Gastroesophageal sphincter (tissue), 4 donors: ENCODE data around the gene CAMK1G. TPM values are rescaled to one million over a fixed set of nuclear protein-coding genes. Genes with fewer than 3 reads are reported as not detected.

ENCODE experiments used
- ATAC-seq: fragments of 150-250 bp; one replicate; pipeline ENCODE4 v1.9.1; 2016; ENCODE audit warnings: mild to moderate bottlenecking, moderate library complexity
- H3K27ac ChIP-seq, 4 donors: fragments of 200-600 bp; sonication (generic) in 3 of 4; 1 replicate in 3 of 4; 2 replicates in 1 of 4; pipeline ENCODE4 v1.5.1; 2016 to 2019
- H3K27me3 ChIP-seq: fragments of 200-600 bp; sonication (generic); one replicate; pipeline ENCODE4 v1.5.1; 2019
- H3K36me3 ChIP-seq, 2 donors: fragments of 200-600 bp; sonication (generic); one replicate each; pipeline ENCODE4 v1.5.1; 2019; ENCODE audit warnings: control low read depth in 1 of 2
- H3K4me1 ChIP-seq, 3 donors: fragments of 200-600 bp; sonication (generic); 1 replicate in 2 of 3; 2 replicates in 1 of 3; pipeline ENCODE4 v1.5.1; 2016 to 2019; ENCODE audit warnings: control low read depth in 2 of 3
- H3K4me3 ChIP-seq, 2 donors: fragments of 200-600 bp; sonication (generic); one replicate each; pipeline ENCODE4 v1.5.1; 2019; ENCODE audit warnings: mild to moderate bottlenecking in 1 of 2, moderate library complexity in 1 of 2
- H3K9me3 ChIP-seq, 3 donors: fragments of 200-600 bp; sonication (generic); one replicate each; pipeline ENCODE4 v1.5.1; 2017 to 2019; ENCODE audit warnings: control low read depth in 2 of 3
- EP300 ChIP-seq: sonication (generic); formaldehyde crosslinking; IDR thresholded peaks from one replicate; pipeline ENCODE4 v1.6.1; 2017; ENCODE audit warnings: antibody characterized with exemption, mild to moderate bottlenecking
- POLR2A ChIP-seq, 2 donors: fragments of 450-650 bp; IDR thresholded peaks; one replicate each; pipeline ENCODE4 v1.6.1; 2017; ENCODE audit warnings: antibody characterized with exemption in 2 of 2, mild to moderate bottlenecking in 2 of 2, moderate library complexity in 1 of 2
- POLR2AphosphoS5 ChIP-seq: sonication (generic); formaldehyde crosslinking; IDR thresholded peaks from one replicate; pipeline ENCODE4 v1.6.1; 2017; ENCODE audit warnings: antibody characterized with exemption
- WGBS, 2 donors: methylation state at CpG; one replicate each; pipeline ENCODE4 v1.1.5; 2018; ENCODE audit warnings: low coverage in 1 of 2; 5-methylcytosine and 5-hydroxymethylcytosine counted together
- total RNA-seq, 4 donors: library from RNA; depleted of rRNA; stranded (reverse); fragments of >200 nt; gene quantifications; one replicate each; pipeline ENCODE4 v1.1.0, GENCODE V29; 2016
- TF ChIP-seq, protein P1 (sequence below), 4 experiments: fragments of 200-600 bp in 2 of 4; fragments of 450-650 bp in 2 of 4; sonication (generic) in 1 of 4; IDR thresholded peaks; one replicate each; pipeline ENCODE4 v1.5.1; 2017 to 2019; ENCODE audit warnings: antibody characterized with exemption in 4 of 4, mild to moderate bottlenecking in 2 of 4, moderate library complexity in 2 of 4

CAMK1G gene
- total RNA-seq, result 1 to 10 TPM in 2 of 4 donors, under 1 TPM in 2; 0.19 to 6.8 (median 0.84) TPM

- TF ChIP-seq POLR2A (IDR thresholded peaks at IDR 0.05) (no peak), POLR2AphosphoS5 (no peak), EP300 (no peak)
- TF ChIP-seq, protein P1, sequence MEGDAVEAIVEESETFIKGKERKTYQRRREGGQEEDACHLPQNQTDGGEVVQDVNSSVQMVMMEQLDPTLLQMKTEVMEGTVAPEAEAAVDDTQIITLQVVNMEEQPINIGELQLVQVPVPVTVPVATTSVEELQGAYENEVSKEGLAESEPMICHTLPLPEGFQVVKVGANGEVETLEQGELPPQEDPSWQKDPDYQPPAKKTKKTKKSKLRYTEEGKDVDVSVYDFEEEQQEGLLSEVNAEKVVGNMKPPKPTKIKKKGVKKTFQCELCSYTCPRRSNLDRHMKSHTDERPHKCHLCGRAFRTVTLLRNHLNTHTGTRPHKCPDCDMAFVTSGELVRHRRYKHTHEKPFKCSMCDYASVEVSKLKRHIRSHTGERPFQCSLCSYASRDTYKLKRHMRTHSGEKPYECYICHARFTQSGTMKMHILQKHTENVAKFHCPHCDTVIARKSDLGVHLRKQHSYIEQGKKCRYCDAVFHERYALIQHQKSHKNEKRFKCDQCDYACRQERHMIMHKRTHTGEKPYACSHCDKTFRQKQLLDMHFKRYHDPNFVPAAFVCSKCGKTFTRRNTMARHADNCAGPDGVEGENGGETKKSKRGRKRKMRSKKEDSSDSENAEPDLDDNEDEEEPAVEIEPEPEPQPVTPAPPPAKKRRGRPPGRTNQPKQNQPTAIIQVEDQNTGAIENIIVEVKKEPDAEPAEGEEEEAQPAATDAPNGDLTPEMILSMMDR (IDR thresholded peaks at IDR 0.05), result no peak
- ATAC-seq, result no peak
- Histone ChIP-seq H3K4me3 (peak within 1 kb of the TSS in 1 of 2 donors; percentile 2), H3K36me3 (no peaks in the 10 kb centered on the region), H3K27ac (no peak within 1 kb of the TSS), H3K4me1 (peaks cover 0 to 11% (median 7%) of the 10 kb centered on the region in 3 donors), H3K9me3 (no peaks in the 10 kb centered on the region), H3K27me3 (peaks cover 75% of the 10 kb centered on the region)
- 17 to 26% methylated on average over 4 to 5 of the region's 6 CpGs for WGBS, 2 donors
These were observed at the start of gene CAMK1G for GRCh38 chr1:209583408-209583807. TSS of gene CAMK1G (plus strand) at chr1:209583714. CDS start at chr1:209594984, 11,270 bp downstream.

DNA sequence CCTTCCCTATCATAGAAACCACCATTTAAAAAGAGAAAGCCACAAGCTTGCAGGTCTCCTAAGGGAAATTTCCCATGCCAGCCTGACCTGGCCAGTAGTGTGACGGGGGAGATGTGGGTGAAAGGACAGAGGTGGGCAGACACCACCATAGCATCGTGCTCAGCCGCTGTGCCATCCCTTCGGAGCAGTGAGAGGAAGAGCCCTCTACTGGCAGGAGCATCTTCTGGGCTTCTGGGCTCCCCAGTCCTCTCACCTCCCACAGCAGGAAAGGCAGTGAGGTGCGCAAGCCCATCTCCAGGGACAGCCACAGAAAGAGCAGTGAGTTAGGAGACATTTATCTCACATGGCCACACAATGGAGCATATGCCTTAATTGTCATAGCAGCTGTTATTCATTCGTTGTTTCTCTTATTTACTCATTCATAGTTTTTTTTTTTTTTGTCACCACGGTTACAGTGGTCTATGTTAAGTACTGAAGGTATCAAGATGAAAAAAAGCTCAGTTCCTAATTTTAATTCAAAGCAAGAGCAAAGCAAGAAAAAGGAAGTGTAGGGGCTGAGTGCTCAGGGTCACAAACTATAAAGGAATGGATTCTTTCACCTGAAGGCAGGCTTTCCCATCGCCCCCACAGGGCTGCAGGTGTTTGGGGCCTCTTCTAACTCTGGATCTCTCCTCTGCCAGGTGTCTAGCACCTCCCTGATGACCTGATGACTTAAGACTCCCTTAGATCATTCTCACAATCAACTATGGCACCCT lies 48.8 kb upstream of the CAMK1G start:
- no peak for ATAC-seq
- 47 to 81% methylated on average over 5 to 6 of the region's 8 CpGs for WGBS, 2 donors
- no peak overlapping the region for H3K4me3 ChIP-seq

DNA sequence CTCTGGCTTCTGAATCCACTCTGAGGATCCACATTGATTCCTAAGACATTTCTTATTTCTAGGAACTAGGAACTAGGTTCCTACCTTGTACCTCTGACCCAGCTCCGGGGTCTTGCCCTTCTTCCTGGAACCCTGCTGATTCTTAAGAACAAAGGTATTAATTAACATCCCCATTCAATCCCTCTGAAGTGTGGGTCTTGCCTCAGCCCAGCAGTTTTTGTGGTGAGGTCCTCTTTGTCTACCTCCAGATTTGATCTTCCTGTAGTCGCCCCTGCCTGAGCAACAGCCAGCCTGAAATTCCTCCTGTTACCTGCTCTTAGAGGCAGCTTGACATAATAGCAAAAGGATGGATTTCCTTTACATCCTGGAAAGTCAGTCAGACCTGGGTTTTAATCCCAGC lies 46.7 kb upstream of the CAMK1G start:
- H3K27ac ChIP-seq, result no peak overlapping the region
- no peaks in the 10 kb centered on the region for H3K9me3 ChIP-seq
- peaks cover 18% of the 10 kb centered on the region for H3K27me3 ChIP-seq
- H3K4me1 ChIP-seq, result no peaks in the 10 kb centered on the region
- no peak for ATAC-seq
- WGBS, 2 donors, result 50% methylated on average over 1 of the region's 2 CpGs; no CpG with 5 or more reads in 1 of the 2 donors
- no peaks in the 10 kb centered on the region for H3K36me3 ChIP-seq
- no peak for TF ChIP-seq POLR2A (IDR thresholded peaks at IDR 0.05)
- TF ChIP-seq POLR2AphosphoS5, result no peak
- no peak for TF ChIP-seq EP300
- TF ChIP-seq, protein P1 (IDR thresholded peaks at IDR 0.05), result no peak
- H3K4me3 ChIP-seq, result no peak overlapping the region

More for the DNA sequence above, 48.8 kb upstream of the CAMK1G start:
- H3K36me3 ChIP-seq, result no peaks in the 10 kb centered on the region
- no peaks in the 10 kb centered on the region for H3K9me3 ChIP-seq
- TF ChIP-seq POLR2AphosphoS5 (no peak), POLR2A (IDR thresholded peaks at IDR 0.05) (no peak), EP300 (no peak)
- TF ChIP-seq, protein P1 (IDR thresholded peaks at IDR 0.05), result no peak
- no peaks in the 10 kb centered on the region for H3K4me1 ChIP-seq
- no peak overlapping the region for H3K27ac ChIP-seq
- H3K27me3 ChIP-seq, result peaks cover 17% of the 10 kb centered on the region

DNA sequence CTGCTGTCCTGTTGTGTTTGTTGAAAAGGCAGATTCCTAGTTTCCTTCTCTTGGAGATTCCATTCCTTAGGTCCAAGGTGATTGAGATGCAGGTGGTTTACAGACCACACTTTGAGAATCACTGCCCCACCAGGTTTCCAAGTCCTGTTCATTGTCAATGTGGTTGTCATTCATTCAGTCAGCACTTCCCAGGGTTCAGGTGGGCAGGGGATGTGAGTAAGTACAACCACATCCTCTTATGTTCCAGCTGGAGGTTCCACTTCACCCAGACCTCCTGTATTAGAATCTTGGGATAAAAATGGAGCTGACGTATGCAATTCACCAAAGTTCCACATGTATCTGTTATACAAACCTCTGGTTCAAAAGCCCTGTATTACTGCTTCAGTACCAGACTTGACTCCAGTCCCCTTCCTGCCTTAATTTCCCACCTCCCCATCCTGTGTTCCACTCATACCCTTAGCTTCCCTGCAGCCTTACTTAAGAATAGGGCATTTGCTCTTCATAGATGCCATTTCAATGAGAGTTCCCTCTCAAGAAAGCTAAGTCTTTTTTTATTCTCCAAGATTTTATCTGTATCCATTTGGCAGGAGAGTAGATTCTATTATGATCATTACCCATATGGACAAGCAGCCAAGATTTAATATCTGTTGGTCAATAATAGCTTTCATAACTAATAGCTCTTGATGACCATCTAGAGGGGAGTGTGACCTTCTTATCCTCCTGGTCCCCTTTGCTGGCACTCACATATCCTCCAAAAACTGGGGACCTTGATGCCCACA lies 46.0 kb upstream of the CAMK1G start:
- no peak for TF ChIP-seq POLR2AphosphoS5
- no peak for TF ChIP-seq POLR2A (IDR thresholded peaks at IDR 0.05)
- TF ChIP-seq, protein P1 (IDR thresholded peaks at IDR 0.05), result no peak
- no peak for TF ChIP-seq EP300
- no peaks in the 10 kb centered on the region for H3K9me3 ChIP-seq
- ATAC-seq, result no peak
- no peak overlapping the region for H3K4me3 ChIP-seq
- no peak overlapping the region for H3K27ac ChIP-seq
- no peaks in the 10 kb centered on the region for H3K4me1 ChIP-seq
- H3K36me3 ChIP-seq, result no peaks in the 10 kb centered on the region
- WGBS, 2 donors, result 77% methylated on average over 1 of the region's 1 CpG; no CpG with 5 or more reads in 1 of the 2 donors
- H3K27me3 ChIP-seq, result peaks cover 21% of the 10 kb centered on the region
